GM12892 (cell line): Measurements from ENCODE around the gene HINT3.

Experiments used
- POLR2A ChIP-seq: IDR thresholded peaks from 2 replicates; pipeline ENCODE4 v1.6.1; 2011; ENCODE audit warnings: low read depth, low read length, control low read depth
- TAF1 ChIP-seq: IDR thresholded peaks from 2 replicates; pipeline ENCODE4 v1.6.1; 2011; ENCODE audit warnings: low read depth, mild to moderate bottlenecking, control low read depth, low read length, borderline replicate concordance

GRCh38 chr6:126002755-126003679, 46.4 kb downstream of the HINT3 start:
- no peak for TF ChIP-seq POLR2A
- no peak for TF ChIP-seq TAF1
